Measurements from ENCODE around the gene CARD19.

The CARD19 gene

GRCh38 chr9:93093127-93093876 is 2.7 kb upstream of the CARD19 start:
- H3K27ac ChIP-seq (ENCODE audit: low read depth, low read length): peak overlapping the region; percentile 95
- peak overlapping the region in 1 of 5 donors; percentile 25 for H3K9ac ChIP-seq (ENCODE audit: low read length in 5 of 5)
- no peaks in the 10 kb centered on the region for H3K27me3 ChIP-seq (ENCODE audit: control insufficient read depth in 5 of 5, insufficient read depth in 4 of 5, low read length in 5 of 5)
- peaks cover 10 to 51% (median 43%) of the 10 kb centered on the region in 5 donors for H3K4me1 ChIP-seq (ENCODE audit: control insufficient read depth in 5 of 5, insufficient read depth in 5 of 5, low read length in 5 of 5)
- peaks cover 0 to 10% (median 5%) of the 10 kb centered on the region in 5 donors for H3K9me3 ChIP-seq (ENCODE audit: control insufficient read depth in 5 of 5, low read length in 5 of 5)
- H3K4me3 ChIP-seq (ENCODE audit: low read depth in 1 of 5, low read length in 5 of 5): no peak overlapping the region
- H3K36me3 ChIP-seq (ENCODE audit: control insufficient read depth in 5 of 5, insufficient read depth in 5 of 5, low read length in 5 of 5): no peaks in the 10 kb centered on the region

- Histone ChIP-seq H3K9ac (ENCODE audit: low read length in 5 of 5) (peak overlapping the region in 1 of 5 donors; percentile 76), H3K9me3 (ENCODE audit: control insufficient read depth in 5 of 5, low read length in 5 of 5) (peaks cover 0 to 10% (median 5%) of the 10 kb centered on the region in 5 donors), H3K27ac (ENCODE audit: low read depth, low read length) (peak overlapping the region; percentile 95), H3K4me1 (ENCODE audit: control insufficient read depth in 5 of 5, insufficient read depth in 5 of 5, low read length in 5 of 5) (peaks cover 10 to 59% (median 51%) of the 10 kb centered on the region in 5 donors), H3K36me3 (ENCODE audit: control insufficient read depth in 5 of 5, insufficient read depth in 5 of 5, low read length in 5 of 5) (no peaks in the 10 kb centered on the region), H3K4me3 (ENCODE audit: low read depth in 1 of 5, low read length in 5 of 5) (no peak overlapping the region), H3K27me3 (ENCODE audit: control insufficient read depth in 5 of 5, insufficient read depth in 4 of 5, low read length in 5 of 5) (no peaks in the 10 kb centered on the region)
These were observed 1.9 kb upstream of the CARD19 start for GRCh38 chr9:93093877-93094657.

GRCh38 chr9:93094658-93095204 is 1.3 kb upstream of the CARD19 start:
- Histone ChIP-seq H3K27ac (ENCODE audit: low read depth, low read length) (peak overlapping the region; percentile 95), H3K9ac (ENCODE audit: low read length in 5 of 5) (peak overlapping the region; percentile 63 to 82 (median 76)), H3K4me3 (ENCODE audit: low read depth in 1 of 5, low read length in 5 of 5) (peak overlapping the region; percentile 46 to 70 (median 65)), H3K4me1 (ENCODE audit: control insufficient read depth in 5 of 5, insufficient read depth in 5 of 5, low read length in 5 of 5) (peaks cover 10 to 66% (median 58%) of the 10 kb centered on the region in 5 donors), H3K27me3 (ENCODE audit: control insufficient read depth in 5 of 5, insufficient read depth in 4 of 5, low read length in 5 of 5) (no peaks in the 10 kb centered on the region), H3K36me3 (ENCODE audit: control insufficient read depth in 5 of 5, insufficient read depth in 5 of 5, low read length in 5 of 5) (no peaks in the 10 kb centered on the region), H3K9me3 (ENCODE audit: control insufficient read depth in 5 of 5, low read length in 5 of 5) (peaks cover 0 to 10% (median 5%) of the 10 kb centered on the region in 5 donors)

- Histone ChIP-seq H3K4me1 (ENCODE audit: control insufficient read depth in 5 of 5, insufficient read depth in 5 of 5, low read length in 5 of 5) (peaks cover 10 to 69% (median 60%) of the 10 kb centered on the region in 5 donors), H3K9me3 (ENCODE audit: control insufficient read depth in 5 of 5, low read length in 5 of 5) (peaks cover 0 to 10% (median 5%) of the 10 kb centered on the region in 5 donors), H3K9ac (ENCODE audit: low read length in 5 of 5) (peak overlapping the region; percentile 63 to 82 (median 76)), H3K4me3 (ENCODE audit: low read depth in 1 of 5, low read length in 5 of 5) (peak overlapping the region; percentile 46 to 70 (median 65)), H3K36me3 (ENCODE audit: control insufficient read depth in 5 of 5, insufficient read depth in 5 of 5, low read length in 5 of 5) (no peaks in the 10 kb centered on the region), H3K27me3 (ENCODE audit: control insufficient read depth in 5 of 5, insufficient read depth in 4 of 5, low read length in 5 of 5) (no peaks in the 10 kb centered on the region), H3K27ac (ENCODE audit: low read depth, low read length) (peak overlapping the region; percentile 95)
These were observed 549 bp upstream of the CARD19 start for GRCh38 chr9:93095205-93096130.

- Histone ChIP-seq H3K27ac (ENCODE audit: low read depth, low read length) (peak overlapping the region; percentile 77), H3K4me1 (ENCODE audit: control insufficient read depth in 5 of 5, insufficient read depth in 5 of 5, low read length in 5 of 5) (peaks cover 10 to 69% (median 60%) of the 10 kb centered on the region in 5 donors), H3K36me3 (ENCODE audit: control insufficient read depth in 5 of 5, insufficient read depth in 5 of 5, low read length in 5 of 5) (no peaks in the 10 kb centered on the region), H3K9ac (ENCODE audit: low read length in 5 of 5) (peak overlapping the region; percentile 35 to 84 (median 80)), H3K4me3 (ENCODE audit: low read depth in 1 of 5, low read length in 5 of 5) (peak overlapping the region; percentile 71 to 87 (median 83)), H3K27me3 (ENCODE audit: control insufficient read depth in 5 of 5, insufficient read depth in 4 of 5, low read length in 5 of 5) (no peaks in the 10 kb centered on the region), H3K9me3 (ENCODE audit: control insufficient read depth in 5 of 5, low read length in 5 of 5) (peaks cover 0 to under 1% (median 0%) of the 10 kb centered on the region in 5 donors)
These were observed 880 bp downstream of the CARD19 start for GRCh38 chr9:93096811-93097382.

GRCh38 chr9:93097511-93098201 is 1.6 kb downstream of the CARD19 start:
- H3K9ac ChIP-seq (ENCODE audit: low read length in 5 of 5): peak overlapping the region in 4 of 5 donors; percentile 45 to 84 (median 80)
- peaks cover 10 to 66% (median 58%) of the 10 kb centered on the region in 5 donors for H3K4me1 ChIP-seq (ENCODE audit: control insufficient read depth in 5 of 5, insufficient read depth in 5 of 5, low read length in 5 of 5)
- no peaks in the 10 kb centered on the region for H3K36me3 ChIP-seq (ENCODE audit: control insufficient read depth in 5 of 5, insufficient read depth in 5 of 5, low read length in 5 of 5)
- peak overlapping the region; percentile 77 for H3K27ac ChIP-seq (ENCODE audit: low read depth, low read length)
- no peaks in the 10 kb centered on the region for H3K9me3 ChIP-seq (ENCODE audit: control insufficient read depth in 5 of 5, low read length in 5 of 5)
- peak overlapping the region in 4 of 5 donors; percentile 71 to 87 (median 80) for H3K4me3 ChIP-seq (ENCODE audit: low read depth in 1 of 5, low read length in 5 of 5)
- no peaks in the 10 kb centered on the region for H3K27me3 ChIP-seq (ENCODE audit: control insufficient read depth in 5 of 5, insufficient read depth in 4 of 5, low read length in 5 of 5)

- peaks cover 10 to 59% (median 54%) of the 10 kb centered on the region in 5 donors for H3K4me1 ChIP-seq (ENCODE audit: control insufficient read depth in 5 of 5, insufficient read depth in 5 of 5, low read length in 5 of 5)
- peak overlapping the region in 4 of 5 donors; percentile 21 to 87 (median 60) for H3K4me3 ChIP-seq (ENCODE audit: low read depth in 1 of 5, low read length in 5 of 5)
- no peaks in the 10 kb centered on the region for H3K27me3 ChIP-seq (ENCODE audit: control insufficient read depth in 5 of 5, insufficient read depth in 4 of 5, low read length in 5 of 5)
- H3K36me3 ChIP-seq (ENCODE audit: control insufficient read depth in 5 of 5, insufficient read depth in 5 of 5, low read length in 5 of 5): no peaks in the 10 kb centered on the region
- H3K27ac ChIP-seq (ENCODE audit: low read depth, low read length): peak overlapping the region; percentile 77
- no peaks in the 10 kb centered on the region for H3K9me3 ChIP-seq (ENCODE audit: control insufficient read depth in 5 of 5, low read length in 5 of 5)
- H3K9ac ChIP-seq (ENCODE audit: low read length in 5 of 5): peak overlapping the region in 3 of 5 donors; percentile 45 to 56 (median 48)
These were observed 2.4 kb downstream of the CARD19 start for GRCh38 chr9:93098236-93098946.

- Histone ChIP-seq H3K9me3 (ENCODE audit: control insufficient read depth in 5 of 5, low read length in 5 of 5) (peaks cover 0 to 9% (median 0%) of the 10 kb centered on the region in 5 donors), H3K36me3 (ENCODE audit: control insufficient read depth in 5 of 5, insufficient read depth in 5 of 5, low read length in 5 of 5) (peaks cover 0 to 3% (median 0%) of the 10 kb centered on the region in 5 donors), H3K27me3 (ENCODE audit: control insufficient read depth in 5 of 5, insufficient read depth in 4 of 5, low read length in 5 of 5) (no peaks in the 10 kb centered on the region), H3K27ac (ENCODE audit: low read depth, low read length) (peak overlapping the region; percentile 30), H3K9ac (ENCODE audit: low read length in 5 of 5) (no peak overlapping the region), H3K4me3 (ENCODE audit: low read depth in 1 of 5, low read length in 5 of 5) (no peak overlapping the region), H3K4me1 (ENCODE audit: control insufficient read depth in 5 of 5, insufficient read depth in 5 of 5, low read length in 5 of 5) (peaks cover 9 to 46% (median 42%) of the 10 kb centered on the region in 5 donors)
These were observed 3.7 kb downstream of the CARD19 start for GRCh38 chr9:93099551-93100275.
